ENCODE data around the gene E4F1. TPM values are rescaled to one million over a fixed set of nuclear protein-coding genes. Genes with fewer than 3 reads are reported as not detected.

The E4F1 gene
- total and polyA plus RNA-seq, 2 of the 13 experiments (the other 11 are each of a cell fraction or from before 2014, with no cell fraction given): 13.8 to 19.5 TPM

GRCh38 chr16:2210386-2211365 is 12.7 kb upstream of the E4F1 start, which contains the start of gene BRICD5 (continued):
- 0 out of 2 replicates have a peak, but pooled peaks have one; percentile 21 for TF ChIP-seq TFAP4 (IDR thresholded peaks at IDR 0.05; ENCODE audit: borderline replicate concordance, low read depth)
- TF ChIP-seq NCOA1 (CRISPR knock-in tag; IDR thresholded peaks at IDR 0.05): 0 out of 2 replicates have a peak, but pooled peaks have one; percentile 50
- no peak for TF ChIP-seq GLMP (CRISPR knock-in tag; IDR thresholded peaks at IDR 0.05; ENCODE audit: borderline replicate concordance)
- 0 out of 2 replicates have a peak, but pooled peaks have one; percentile 32 for TF ChIP-seq ZNF567 (CRISPR knock-in tag; IDR thresholded peaks at IDR 0.05; ENCODE audit: borderline replicate concordance)
- no peak for TF ChIP-seq ZNF747 (CRISPR knock-in tag; IDR thresholded peaks at IDR 0.05; ENCODE audit: borderline replicate concordance)
- no peak for TF ChIP-seq ZNF616 (CRISPR knock-in tag; IDR thresholded peaks at IDR 0.05; ENCODE audit: low read depth)
- no peak for TF ChIP-seq ZNF17 (CRISPR knock-in tag; IDR thresholded peaks at IDR 0.05)
- no peak for TF ChIP-seq NFRKB (IDR thresholded peaks at IDR 0.05)
- no peak for TF ChIP-seq HNF4G (IDR thresholded peaks at IDR 0.05; ENCODE audit: borderline replicate concordance, low read depth, low read length)
- 0 out of 2 replicates have a peak, but pooled peaks have one; percentile 44 for TF ChIP-seq HNF4G (CRISPR knock-in tag; IDR thresholded peaks at IDR 0.05; ENCODE audit: borderline replicate concordance, low read depth)
- no peak for TF ChIP-seq RBM39 (IDR thresholded peaks at IDR 0.05; ENCODE audit: low read depth, low read length, poor library complexity, severe bottlenecking)
- TF ChIP-seq NCOA2 (CRISPR knock-in tag; IDR thresholded peaks at IDR 0.05): peak; percentile 17; the same call in 1 of the 2 replicates
- no peak for TF ChIP-seq MBD4 (IDR thresholded peaks at IDR 0.05; ENCODE audit: borderline replicate concordance, low read length)
- no peak for TF ChIP-seq GFI1 (CRISPR knock-in tag; IDR thresholded peaks at IDR 0.05; ENCODE audit: borderline replicate concordance)
- TF ChIP-seq RNF2 (conservative IDR thresholded peaks at IDR 0.05; ENCODE audit: low read depth): no peak
- TF ChIP-seq, protein P1, sequence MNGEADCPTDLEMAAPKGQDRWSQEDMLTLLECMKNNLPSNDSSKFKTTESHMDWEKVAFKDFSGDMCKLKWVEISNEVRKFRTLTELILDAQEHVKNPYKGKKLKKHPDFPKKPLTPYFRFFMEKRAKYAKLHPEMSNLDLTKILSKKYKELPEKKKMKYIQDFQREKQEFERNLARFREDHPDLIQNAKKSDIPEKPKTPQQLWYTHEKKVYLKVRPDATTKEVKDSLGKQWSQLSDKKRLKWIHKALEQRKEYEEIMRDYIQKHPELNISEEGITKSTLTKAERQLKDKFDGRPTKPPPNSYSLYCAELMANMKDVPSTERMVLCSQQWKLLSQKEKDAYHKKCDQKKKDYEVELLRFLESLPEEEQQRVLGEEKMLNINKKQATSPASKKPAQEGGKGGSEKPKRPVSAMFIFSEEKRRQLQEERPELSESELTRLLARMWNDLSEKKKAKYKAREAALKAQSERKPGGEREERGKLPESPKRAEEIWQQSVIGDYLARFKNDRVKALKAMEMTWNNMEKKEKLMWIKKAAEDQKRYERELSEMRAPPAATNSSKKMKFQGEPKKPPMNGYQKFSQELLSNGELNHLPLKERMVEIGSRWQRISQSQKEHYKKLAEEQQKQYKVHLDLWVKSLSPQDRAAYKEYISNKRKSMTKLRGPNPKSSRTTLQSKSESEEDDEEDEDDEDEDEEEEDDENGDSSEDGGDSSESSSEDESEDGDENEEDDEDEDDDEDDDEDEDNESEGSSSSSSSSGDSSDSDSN (CRISPR knock-in tag; IDR thresholded peaks at IDR 0.05): 0 out of 2 replicates have a peak, but pooled peaks have one; percentile 24
- no peak for TF ChIP-seq ZNF629 (CRISPR knock-in tag; conservative IDR thresholded peaks at IDR 0.05)
- TF ChIP-seq ZNF317 (CRISPR knock-in tag; IDR thresholded peaks at IDR 0.05): peak; percentile 45; the same call in 1 of the 2 replicates
- peak; percentile 47; the same call in 1 of the 2 replicates for TF ChIP-seq ZBTB7B (CRISPR knock-in tag; IDR thresholded peaks at IDR 0.05)
- no peak for TF ChIP-seq KLF16 (CRISPR knock-in tag; IDR thresholded peaks at IDR 0.05)
- no peak for TF ChIP-seq ZNF773 (CRISPR knock-in tag; IDR thresholded peaks at IDR 0.05; ENCODE audit: borderline replicate concordance)
- TF ChIP-seq ZNF451 (CRISPR knock-in tag; IDR thresholded peaks at IDR 0.05): peak; percentile 80
- TF ChIP-seq, protein P2, sequence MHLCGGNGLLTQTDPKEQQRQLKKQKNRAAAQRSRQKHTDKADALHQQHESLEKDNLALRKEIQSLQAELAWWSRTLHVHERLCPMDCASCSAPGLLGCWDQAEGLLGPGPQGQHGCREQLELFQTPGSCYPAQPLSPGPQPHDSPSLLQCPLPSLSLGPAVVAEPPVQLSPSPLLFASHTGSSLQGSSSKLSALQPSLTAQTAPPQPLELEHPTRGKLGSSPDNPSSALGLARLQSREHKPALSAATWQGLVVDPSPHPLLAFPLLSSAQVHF (CRISPR knock-in tag; IDR thresholded peaks at IDR 0.05): no peak
- TF ChIP-seq RBAK (CRISPR knock-in tag; IDR thresholded peaks at IDR 0.05): peak; percentile 99
